ENCODE results near the gene CSNK1A1. TPM values are rescaled to one million over a fixed set of nuclear protein-coding genes. Genes with fewer than 3 reads are reported as not detected.

Gene CSNK1A1
- polyA plus RNA-seq, 1 of the 3 experiments (the other 2 are of a cell fraction) = 70.7 TPM

DNA sequence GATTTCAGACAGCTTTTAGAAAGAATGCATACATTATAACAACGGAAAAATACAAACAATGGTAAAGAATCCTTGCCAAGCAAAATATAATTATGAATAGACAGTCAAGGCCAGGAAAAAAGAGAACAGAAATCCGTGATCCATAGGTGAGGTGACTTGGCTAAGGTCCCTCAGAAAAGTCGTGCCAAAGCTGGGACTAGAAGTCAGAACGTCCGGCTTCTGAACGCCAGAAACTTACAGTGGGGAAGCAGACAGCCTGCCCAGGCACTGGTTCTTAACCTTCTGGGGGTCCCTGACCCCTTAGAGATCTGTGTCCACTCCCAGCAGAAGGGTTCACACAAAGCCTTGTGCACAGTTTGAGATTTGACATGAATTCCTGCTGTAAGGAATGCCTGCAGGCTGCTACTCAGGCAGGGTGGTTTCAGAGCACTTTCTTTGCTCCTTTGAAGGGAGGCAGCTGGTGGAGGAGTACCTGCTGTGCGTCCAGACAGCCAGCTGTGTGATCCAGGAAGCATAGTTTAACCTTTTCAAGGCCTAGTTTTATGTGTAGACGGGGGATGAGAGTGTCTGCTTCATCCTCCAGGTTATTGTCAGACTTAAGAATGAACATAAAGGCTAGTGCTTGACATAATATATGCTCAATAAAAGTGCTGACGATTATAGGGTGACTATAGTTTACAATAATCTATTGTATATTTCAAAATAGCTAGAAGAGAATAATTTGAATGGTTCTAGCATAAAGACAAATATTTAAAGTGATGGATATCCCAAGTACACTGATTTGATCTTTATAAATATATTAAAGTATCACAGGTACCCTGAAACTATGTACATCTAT lies 30.9 kb upstream of the CSNK1A1 start:
- CTCF ChIA-PET = interaction anchor here (1.0 to 4.0 kb wide), 7 partner anchors 17 to 246 kb away, joined by 3 to 16 read pairs (median 4); partner anchors contain the start of gene CSNK1A1
- no peak for DNase-seq
- Histone ChIP-seq H3K27ac (ENCODE audit: low read depth in 2 of 2, low read length in 1 of 2) (peak overlapping the region in 1 of 2 experiments; percentile 73; a peak in 2 of 4 replicates), H3K27me3 (ENCODE audit: insufficient read depth) (no peaks in the 10 kb centered on the region), H3K4me2 (peak overlapping the region; percentile 77), H3K4me3 (ENCODE audit: low read depth in 2 of 2, low read length in 1 of 2) (peak overlapping the region; percentile 52 to 58; a peak in 3 of 4 replicates), H3K4me1 (ENCODE audit: control insufficient read depth in 1 of 2, insufficient read depth in 2 of 2, low read depth in 1 of 2, low read length in 1 of 2) (peaks cover 3 to 18% of the 10 kb centered on the region in 2 experiments; a peak in 3 of 4 replicates), H3K9me2 (no peaks in the 10 kb centered on the region), H3K9me3 (no peaks in the 10 kb centered on the region), H2AFZ (ENCODE audit: low read depth) (peak overlapping the region; percentile 87; the same call in 1 of the 2 replicates), H3K79me2 (ENCODE audit: insufficient read depth) (no peaks in the 10 kb centered on the region), H3F3A (replicated peaks; ENCODE audit: insufficient read depth) (peaks cover 6% of the 10 kb centered on the region), H3K36me3 (replicated peaks in 1 of 2; ENCODE audit: control insufficient read depth in 1 of 2, insufficient read depth in 2 of 2, low read length in 1 of 2) (no peaks in the 10 kb centered on the region), H3K9ac (0 out of 2 replicates have a peak overlapping the region, but pooled peaks have one; percentile 39), H4K20me1 (ENCODE audit: insufficient read depth) (no peaks in the 10 kb centered on the region)
- POLR2A ChIA-PET = interaction anchor here (0.8 to 1.4 kb wide), 5 partner anchors 31 to 237 kb away, joined by 3 read pairs; partner anchors contain the start of genes CSNK1A1 and GRPEL2
- no peak for TF ChIP-seq JUND (IDR thresholded peaks at IDR 0.05)
- no peak for TF ChIP-seq GABPA (IDR thresholded peaks at IDR 0.05; ENCODE audit: low read depth)
- TF ChIP-seq, protein P1, sequence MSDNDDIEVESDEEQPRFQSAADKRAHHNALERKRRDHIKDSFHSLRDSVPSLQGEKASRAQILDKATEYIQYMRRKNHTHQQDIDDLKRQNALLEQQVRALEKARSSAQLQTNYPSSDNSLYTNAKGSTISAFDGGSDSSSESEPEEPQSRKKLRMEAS (IDR thresholded peaks at IDR 0.05; ENCODE audit: low read depth) = no peak
- no peak for TF ChIP-seq SMC3 (IDR thresholded peaks at IDR 0.05; ENCODE audit: low read depth, low read length)
- TF ChIP-seq NFIC (IDR thresholded peaks at IDR 0.05; ENCODE audit: borderline replicate concordance) = no peak
- no peak for TF ChIP-seq GATA2 (CRISPR knock-in tag; IDR thresholded peaks at IDR 0.05)
- TF ChIP-seq, protein P2, sequence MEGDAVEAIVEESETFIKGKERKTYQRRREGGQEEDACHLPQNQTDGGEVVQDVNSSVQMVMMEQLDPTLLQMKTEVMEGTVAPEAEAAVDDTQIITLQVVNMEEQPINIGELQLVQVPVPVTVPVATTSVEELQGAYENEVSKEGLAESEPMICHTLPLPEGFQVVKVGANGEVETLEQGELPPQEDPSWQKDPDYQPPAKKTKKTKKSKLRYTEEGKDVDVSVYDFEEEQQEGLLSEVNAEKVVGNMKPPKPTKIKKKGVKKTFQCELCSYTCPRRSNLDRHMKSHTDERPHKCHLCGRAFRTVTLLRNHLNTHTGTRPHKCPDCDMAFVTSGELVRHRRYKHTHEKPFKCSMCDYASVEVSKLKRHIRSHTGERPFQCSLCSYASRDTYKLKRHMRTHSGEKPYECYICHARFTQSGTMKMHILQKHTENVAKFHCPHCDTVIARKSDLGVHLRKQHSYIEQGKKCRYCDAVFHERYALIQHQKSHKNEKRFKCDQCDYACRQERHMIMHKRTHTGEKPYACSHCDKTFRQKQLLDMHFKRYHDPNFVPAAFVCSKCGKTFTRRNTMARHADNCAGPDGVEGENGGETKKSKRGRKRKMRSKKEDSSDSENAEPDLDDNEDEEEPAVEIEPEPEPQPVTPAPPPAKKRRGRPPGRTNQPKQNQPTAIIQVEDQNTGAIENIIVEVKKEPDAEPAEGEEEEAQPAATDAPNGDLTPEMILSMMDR (IDR thresholded peaks at IDR 0.05) = no peak
- no peak for TF ChIP-seq ELF1 (IDR thresholded peaks at IDR 0.05)
- TF ChIP-seq, protein P3, sequence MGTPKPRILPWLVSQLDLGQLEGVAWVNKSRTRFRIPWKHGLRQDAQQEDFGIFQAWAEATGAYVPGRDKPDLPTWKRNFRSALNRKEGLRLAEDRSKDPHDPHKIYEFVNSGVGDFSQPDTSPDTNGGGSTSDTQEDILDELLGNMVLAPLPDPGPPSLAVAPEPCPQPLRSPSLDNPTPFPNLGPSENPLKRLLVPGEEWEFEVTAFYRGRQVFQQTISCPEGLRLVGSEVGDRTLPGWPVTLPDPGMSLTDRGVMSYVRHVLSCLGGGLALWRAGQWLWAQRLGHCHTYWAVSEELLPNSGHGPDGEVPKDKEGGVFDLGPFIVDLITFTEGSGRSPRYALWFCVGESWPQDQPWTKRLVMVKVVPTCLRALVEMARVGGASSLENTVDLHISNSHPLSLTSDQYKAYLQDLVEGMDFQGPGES (IDR thresholded peaks at IDR 0.05; ENCODE audit: low read depth, low read length) = no peak
- TF ChIP-seq, protein P4, sequence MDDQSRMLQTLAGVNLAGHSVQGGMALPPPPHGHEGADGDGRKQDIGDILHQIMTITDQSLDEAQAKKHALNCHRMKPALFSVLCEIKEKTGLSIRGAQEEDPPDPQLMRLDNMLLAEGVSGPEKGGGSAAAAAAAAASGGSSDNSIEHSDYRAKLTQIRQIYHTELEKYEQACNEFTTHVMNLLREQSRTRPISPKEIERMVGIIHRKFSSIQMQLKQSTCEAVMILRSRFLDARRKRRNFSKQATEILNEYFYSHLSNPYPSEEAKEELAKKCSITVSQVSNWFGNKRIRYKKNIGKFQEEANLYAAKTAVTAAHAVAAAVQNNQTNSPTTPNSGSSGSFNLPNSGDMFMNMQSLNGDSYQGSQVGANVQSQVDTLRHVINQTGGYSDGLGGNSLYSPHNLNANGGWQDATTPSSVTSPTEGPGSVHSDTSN (IDR thresholded peaks at IDR 0.05) = no peak
- TF ChIP-seq, protein P5, sequence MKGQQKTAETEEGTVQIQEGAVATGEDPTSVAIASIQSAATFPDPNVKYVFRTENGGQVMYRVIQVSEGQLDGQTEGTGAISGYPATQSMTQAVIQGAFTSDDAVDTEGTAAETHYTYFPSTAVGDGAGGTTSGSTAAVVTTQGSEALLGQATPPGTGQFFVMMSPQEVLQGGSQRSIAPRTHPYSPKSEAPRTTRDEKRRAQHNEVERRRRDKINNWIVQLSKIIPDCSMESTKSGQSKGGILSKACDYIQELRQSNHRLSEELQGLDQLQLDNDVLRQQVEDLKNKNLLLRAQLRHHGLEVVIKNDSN (IDR thresholded peaks at IDR 0.05; ENCODE audit: borderline replicate concordance, low read depth) = no peak
- TF ChIP-seq CHD2 (IDR thresholded peaks at IDR 0.05; ENCODE audit: low read length, partially characterized antibody) = no peak
- TF ChIP-seq RCOR1 (IDR thresholded peaks at IDR 0.05; ENCODE audit: low read length) = no peak
- no peak for TF ChIP-seq TAF1 (IDR thresholded peaks at IDR 0.05; ENCODE audit: borderline replicate concordance, low read depth, low read length)
- no peak for TF ChIP-seq POLR2AphosphoS5 (IDR thresholded peaks at IDR 0.05; ENCODE audit: low read depth, low read length)
- no peak for TF ChIP-seq TEAD4 (IDR thresholded peaks at IDR 0.05; ENCODE audit: borderline replicate concordance, insufficient read depth)
- no peak for TF ChIP-seq FOSL2 (IDR thresholded peaks at IDR 0.05; ENCODE audit: borderline replicate concordance, low read depth)
- no peak for TF ChIP-seq FOXJ3 (CRISPR knock-in tag; IDR thresholded peaks at IDR 0.05)
- no peak for TF ChIP-seq FOXM1 (IDR thresholded peaks at IDR 0.05; ENCODE audit: low read depth)
- WGBS (ENCODE audit: low lambda C conversion rate) = 79% methylated on average over 9 of the region's 9 CpGs

Data from SK-N-SH (cell line).